Islet precursor cell (in vitro differentiated cells): Measurements from ENCODE around the gene TBPL1.

Source experiments
- DNase-seq: peaks from one replicate; pipeline ENCODE4 v3.0.0-alpha.2; 2018

TBPL1 gene

DNA sequence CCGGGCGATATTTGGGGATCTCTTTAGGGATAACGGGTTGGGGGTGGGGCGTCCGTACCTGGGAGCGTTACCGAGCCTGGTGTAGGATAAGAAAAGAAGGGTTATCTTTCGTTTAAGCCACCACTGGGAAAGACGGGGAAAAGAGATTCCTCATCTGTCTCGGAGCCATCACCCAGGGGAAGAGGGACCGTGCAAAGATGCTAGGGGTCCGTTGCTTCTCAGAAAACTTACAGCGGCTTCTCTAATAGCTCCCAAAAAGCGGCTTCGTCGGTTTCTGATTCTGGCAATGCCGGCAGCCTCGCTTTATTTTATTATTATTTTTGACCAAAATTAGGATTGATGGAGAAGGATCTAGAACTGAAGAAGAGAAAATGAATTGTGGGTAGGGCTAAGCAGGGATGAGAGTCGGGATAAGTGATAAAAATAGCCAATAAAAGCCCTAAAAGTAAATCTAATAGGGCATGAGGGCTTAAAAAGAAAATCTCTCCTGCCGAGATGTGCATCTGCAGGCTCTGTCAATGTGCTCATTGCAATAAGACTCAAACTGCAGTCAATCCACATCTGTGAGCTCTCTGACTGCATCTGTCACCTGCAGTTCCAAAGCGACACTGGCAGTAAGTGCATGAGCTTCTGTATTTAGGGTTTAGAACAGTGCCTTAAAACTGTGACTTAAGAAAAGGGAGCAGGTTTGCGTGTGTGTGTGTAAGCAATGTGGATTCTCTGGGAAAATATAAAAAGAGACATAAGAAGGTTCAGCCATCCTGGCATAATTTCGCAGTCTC is 801 bp downstream of the TBPL1 start:
- no peak for DNase-seq

- no peak for DNase-seq
Observed at GRCh38 chr6:133954657-133955576, 1.9 kb downstream of the TBPL1 start.

- no peak for DNase-seq
Observed at GRCh38 chr6:133955582-133956415, 2.8 kb downstream of the TBPL1 start.

GRCh38 chr6:133956416-133957049 is 3.5 kb downstream of the TBPL1 start:
- DNase-seq, result no peak

- no peak for DNase-seq
Observed at GRCh38 chr6:133957227-133957626, 4.2 kb downstream of the TBPL1 start.

GRCh38 chr6:133957780-133958242 is 4.8 kb downstream of the TBPL1 start:
- no peak for DNase-seq

GRCh38 chr6:133958791-133959190 is 5.8 kb downstream of the TBPL1 start:
- no peak for DNase-seq

GRCh38 chr6:133959667-133960368 is 6.8 kb downstream of the TBPL1 start:
- no peak for DNase-seq

DNA sequence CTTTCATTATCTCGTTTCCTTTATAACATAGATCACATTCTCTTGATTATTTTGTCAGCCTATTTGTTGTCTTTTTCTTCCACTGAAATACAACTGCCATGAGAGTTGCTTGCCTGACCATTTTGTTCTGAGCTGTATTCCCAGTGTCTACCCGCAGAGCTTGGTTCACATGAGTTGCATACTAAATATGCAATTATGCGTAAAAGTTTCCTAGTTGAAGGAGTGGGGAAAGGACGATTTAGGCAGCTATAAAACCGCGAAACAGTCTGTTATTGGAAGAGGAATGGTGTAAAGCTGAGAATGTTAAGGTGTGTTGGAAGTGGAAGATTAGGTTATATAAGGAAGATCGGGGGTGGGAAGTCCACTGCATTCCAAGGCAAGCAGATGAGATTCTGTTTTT is 8.8 kb downstream of the TBPL1 start:
- no peak for DNase-seq

DNA sequence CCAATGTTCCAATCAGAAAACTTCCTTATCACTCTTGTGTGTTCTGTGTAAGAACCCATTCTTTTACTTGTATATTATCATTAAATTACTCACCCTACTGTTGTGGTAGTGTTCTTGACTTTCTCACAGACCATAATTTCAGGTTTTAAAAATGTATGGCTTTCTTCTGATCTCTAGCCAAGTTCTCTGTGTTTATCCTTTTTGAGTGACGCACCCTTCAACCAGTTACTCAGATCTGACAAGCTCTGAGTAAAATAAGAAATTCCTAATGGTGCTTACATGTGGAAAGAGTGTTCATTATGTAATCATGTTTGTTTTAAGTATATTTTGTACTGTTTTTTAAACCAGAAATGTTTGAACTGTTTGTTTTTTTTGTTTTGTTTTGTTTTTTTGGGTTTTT is 11.0 kb downstream of the TBPL1 start:
- no peak for DNase-seq

DNA sequence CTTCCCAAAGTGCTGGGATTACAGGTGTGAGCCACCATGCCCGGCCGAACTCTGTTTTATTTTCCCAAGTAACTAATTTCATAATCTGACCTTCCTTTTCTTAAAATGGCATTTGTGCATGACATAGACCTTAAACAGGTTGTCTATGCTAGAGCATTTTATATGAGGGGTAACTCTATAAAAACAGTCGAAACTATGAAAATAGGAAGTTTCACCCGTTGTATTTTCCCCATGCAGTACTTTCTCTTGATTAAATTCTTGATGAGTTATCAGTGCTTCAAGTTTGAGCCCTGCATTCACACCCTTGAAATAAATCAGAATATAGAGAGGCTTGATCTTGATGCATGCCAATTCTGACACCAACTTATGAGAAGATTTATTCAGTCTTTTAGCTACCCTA is 11.7 kb downstream of the TBPL1 start:
- DNase-seq, result no peak

DNA sequence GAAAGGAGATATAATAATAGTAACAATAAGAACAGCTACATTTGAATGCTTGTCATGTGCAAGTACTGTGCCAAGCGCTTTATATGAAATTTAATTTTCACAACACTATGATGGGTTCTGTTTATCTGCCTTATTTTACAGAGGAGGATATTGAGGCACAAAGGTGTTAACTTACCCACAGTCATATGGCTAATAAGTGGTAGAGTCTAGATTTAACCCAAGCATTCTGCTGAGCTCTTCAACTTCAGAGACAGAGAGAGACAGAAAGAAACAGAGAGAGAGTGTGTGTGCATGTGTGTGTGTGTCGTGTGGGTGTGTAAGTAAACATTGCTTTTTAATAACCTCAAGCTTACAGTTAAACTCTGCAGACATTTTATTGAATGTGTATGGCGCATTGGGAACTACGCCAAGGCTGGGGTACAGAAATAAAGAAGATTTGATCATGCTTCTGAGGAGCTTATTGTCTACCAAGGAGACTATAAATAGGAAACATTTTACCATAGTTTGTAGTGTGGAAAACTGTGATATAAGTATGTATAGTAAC is 12.9 kb downstream of the TBPL1 start:
- no peak for DNase-seq

DNA sequence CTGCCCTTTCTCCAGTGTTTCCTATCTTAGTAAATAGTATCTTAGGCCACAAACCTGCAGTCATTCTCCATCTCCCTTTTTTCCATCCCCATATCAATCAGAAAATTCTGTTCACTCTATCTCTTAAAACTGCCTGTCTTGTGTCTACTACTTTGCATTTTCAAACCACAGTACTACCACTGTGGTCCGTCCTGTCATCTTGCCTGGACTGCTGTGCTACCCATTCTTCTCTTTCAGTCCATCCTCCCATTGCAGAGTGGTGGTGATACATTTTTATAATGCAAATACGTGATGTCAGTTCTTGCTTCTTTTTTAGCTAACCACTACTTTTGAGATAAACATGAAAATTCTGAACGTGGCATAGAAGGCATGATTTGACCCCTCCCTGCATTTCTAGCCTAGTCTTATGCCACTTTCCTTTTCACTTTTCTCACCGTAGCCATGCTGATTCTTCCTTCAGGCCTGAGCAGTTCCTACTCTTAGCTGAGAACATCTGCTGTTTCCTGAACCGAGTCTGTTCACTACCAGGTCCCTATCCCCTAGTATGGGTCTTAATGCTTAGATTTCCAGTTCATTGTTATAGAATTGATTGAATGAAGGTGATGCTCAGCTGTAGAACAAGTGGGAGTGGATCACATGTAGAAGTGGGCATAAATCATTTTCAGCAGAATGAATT is 13.8 kb downstream of the TBPL1 start:
- no peak for DNase-seq

DNA sequence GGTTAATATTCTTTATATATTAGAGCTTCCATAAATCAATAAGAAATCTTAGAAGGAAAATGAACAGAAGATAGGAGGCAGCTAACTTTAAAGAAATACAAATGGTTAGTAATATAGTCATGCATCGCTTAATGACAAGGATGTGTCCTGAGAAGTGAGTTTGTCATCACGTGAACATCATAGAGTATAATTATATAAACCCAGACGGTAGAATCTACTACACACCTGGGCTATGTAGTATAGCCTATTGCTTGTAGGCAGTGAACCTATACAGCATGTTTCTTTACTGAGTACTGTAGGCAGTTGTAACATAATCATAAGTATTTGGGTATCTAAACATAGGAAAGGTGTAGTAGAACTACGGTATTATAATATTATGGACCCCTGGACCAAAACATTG is 14.3 kb downstream of the TBPL1 start:
- DNase-seq, result no peak

DNA sequence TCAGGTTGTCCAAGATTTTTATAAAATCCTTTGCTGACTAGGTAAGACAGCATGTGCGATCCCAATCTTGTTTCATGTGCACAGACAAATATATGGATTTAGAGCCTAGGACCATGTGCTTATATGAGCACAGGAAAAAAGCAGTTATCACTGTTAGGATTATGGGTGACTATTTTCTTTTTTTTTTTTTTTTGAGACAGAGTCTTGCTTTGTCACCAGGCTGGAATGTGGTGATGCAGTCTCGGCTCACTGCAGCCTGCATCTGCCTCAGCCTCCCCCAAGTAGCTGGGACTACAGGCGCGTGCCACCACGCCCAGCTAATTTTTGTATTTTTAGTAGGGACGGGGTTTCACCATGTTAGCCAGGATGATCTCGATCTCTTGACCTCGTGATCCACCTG is 14.8 kb downstream of the TBPL1 start:
- DNase-seq, result peak; percentile 76

DNA sequence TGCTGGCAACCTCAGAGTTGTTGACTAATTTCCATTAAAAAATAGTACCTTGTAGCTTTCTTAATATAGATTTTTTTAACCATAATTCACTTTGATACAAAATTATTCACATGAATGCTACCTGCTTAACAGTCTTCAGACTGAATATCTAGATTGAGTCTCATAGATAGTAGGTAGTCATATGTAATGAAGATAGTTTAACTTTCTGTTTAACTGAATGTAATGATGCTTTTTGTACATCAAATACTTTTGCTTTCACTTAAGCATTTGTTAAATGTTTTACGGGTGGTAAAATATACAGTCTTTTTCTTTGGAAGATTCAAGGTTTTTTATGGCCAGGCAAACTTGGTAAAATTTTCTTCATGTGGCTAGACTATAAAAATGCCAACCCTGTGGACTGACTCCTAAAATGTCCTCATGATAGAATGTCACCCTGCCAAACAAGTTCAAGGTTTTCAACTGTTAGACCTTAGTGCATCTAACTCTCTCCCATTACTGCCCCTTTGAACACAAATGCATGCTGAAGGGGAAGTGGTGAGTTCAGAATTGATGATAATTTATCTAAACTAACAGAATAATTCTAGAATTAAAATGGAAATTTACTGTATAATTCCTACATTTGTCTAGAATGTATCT is 16.4 kb downstream of the TBPL1 start:
- no peak for DNase-seq

GRCh38 chr6:133969921-133970295 is 16.9 kb downstream of the TBPL1 start:
- no peak for DNase-seq

DNA sequence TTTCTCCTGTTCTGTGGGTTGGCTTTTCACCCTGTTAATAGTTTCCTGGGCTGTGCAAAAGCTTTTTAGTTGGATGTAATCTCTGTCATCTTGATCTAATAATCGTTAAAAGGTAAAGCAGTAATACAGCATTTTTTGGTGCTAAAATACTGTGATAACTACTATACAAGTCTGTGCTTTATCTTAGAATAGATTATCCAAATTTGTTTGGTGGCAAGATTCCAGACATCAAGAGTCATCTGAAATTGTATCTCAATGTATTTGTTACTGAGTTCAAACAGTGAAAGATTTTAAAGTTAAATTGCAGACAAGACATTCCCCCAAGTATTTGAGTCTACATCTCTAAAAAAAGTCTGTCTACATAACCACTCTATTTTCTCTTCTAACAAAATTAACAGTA is 18.8 kb downstream of the TBPL1 start:
- no peak for DNase-seq

- no peak for DNase-seq
Observed at GRCh38 chr6:133972388-133972787, 19.4 kb downstream of the TBPL1 start.
